ENCODE measurements around the gene RND2. TPM values are rescaled to one million over a fixed set of nuclear protein-coding genes. Genes with fewer than 3 reads are reported as not detected.

The RND2 gene
- total and polyA plus RNA-seq, 9 of the 15 experiments (the other 6 are each of a cell fraction or from before 2014, with no cell fraction given) = 0.15 to 1.9 (median 0.98) TPM

- no peak for TF ChIP-seq HINFP (tag; conservative IDR thresholded peaks at IDR 0.05; ENCODE audit: low read depth)
- no peak for TF ChIP-seq ZNF165 (CRISPR knock-in tag; IDR thresholded peaks at IDR 0.05; ENCODE audit: borderline replicate concordance)
- peak; percentile 84; the same call in 1 of the 2 replicates for TF ChIP-seq POLR2AphosphoS2 (IDR thresholded peaks at IDR 0.05; ENCODE audit: low read length)
- TF ChIP-seq ZNF444 (CRISPR knock-in tag; IDR thresholded peaks at IDR 0.05) = no peak
- TF ChIP-seq CBFA2T2 (conservative IDR thresholded peaks at IDR 0.05) = no peak
- TF ChIP-seq CUX1 (CRISPR knock-in tag; IDR thresholded peaks at IDR 0.05) = no peak
- no peak for TF ChIP-seq E4F1 (CRISPR knock-in tag; IDR thresholded peaks at IDR 0.05; ENCODE audit: borderline replicate concordance)
- TF ChIP-seq POLR2G (IDR thresholded peaks at IDR 0.05; ENCODE audit: low read depth, low read length) = peak; percentile 95
- no peak for TF ChIP-seq ZNF146 (CRISPR knock-in tag; IDR thresholded peaks at IDR 0.05; ENCODE audit: unreplicated experiment)
- TF ChIP-seq ZZZ3 (IDR thresholded peaks at IDR 0.05) = peak; percentile 100
- no peak for TF ChIP-seq COPS2 (conservative IDR thresholded peaks at IDR 0.05)
- peak; percentile 43; the same call in 1 of the 2 replicates for TF ChIP-seq ZNF589 (CRISPR knock-in tag; IDR thresholded peaks at IDR 0.05; ENCODE audit: low read depth)
- peak; percentile 99 for TF ChIP-seq ZFX (CRISPR knock-in tag; IDR thresholded peaks at IDR 0.05)
- TF ChIP-seq CEBPG (CRISPR knock-in tag; IDR thresholded peaks at IDR 0.05) = no peak
- no peak for TF ChIP-seq CEBPG (tag; conservative IDR thresholded peaks at IDR 0.05 in 1 of 2, IDR thresholded peaks at IDR 0.05 in 1 of 2)
- no peak for TF ChIP-seq ZNF217 (CRISPR knock-in tag; IDR thresholded peaks at IDR 0.05)
- TF ChIP-seq NRF1 (conservative IDR thresholded peaks at IDR 0.05 in 1 of 2, IDR thresholded peaks at IDR 0.05 in 1 of 2) = peak; percentile 58 to 73
- no peak for TF ChIP-seq TCFL5 (CRISPR knock-in tag; conservative IDR thresholded peaks at IDR 0.05)
Measured at GRCh38 chr17:42997984-42998938, 26.8 kb upstream of the RND2 start, which contains the start of gene RPL27 (continued).

All from K562 (cell line).